Neutrophil (primary cell): ENCODE measurements around the gene TSPYL4.

Experiments used
- H3K27ac ChIP-seq: fragments of 200-600 bp; sonication (generic); 2 replicates; pipeline ENCODE4 v1.5.1; 2016; ENCODE audit warnings: mild to moderate bottlenecking, moderate library complexity
- H3K27me3 ChIP-seq: fragments of 200-600 bp; sonication (generic); 2 replicates; pipeline ENCODE4 v1.6.0; 2016; ENCODE audit warnings: mild to moderate bottlenecking
- H3K36me3 ChIP-seq: fragments of 200-600 bp; sonication (generic); 2 replicates; pipeline ENCODE4 v1.5.1; 2017
- H3K4me1 ChIP-seq, 2 experiments: fragments of 200-600 bp in 1 of 2; sonication (generic) in 1 of 2; 1 replicate in 1 of 2; 2 replicates in 1 of 2; pipeline versions ENCODE4 v1.5.1 to v1.6.1; 2013 to 2016; ENCODE audit warnings: low read depth in 1 of 2, low read length in 1 of 2, mild to moderate bottlenecking in 1 of 2, moderate library complexity in 1 of 2; ENCODE audit not compliant: control insufficient read depth in 1 of 2, insufficient read depth in 1 of 2
- H3K4me3 ChIP-seq, 2 experiments: fragments of 200-600 bp in 1 of 2; sonication (generic) in 1 of 2; 1 replicate in 1 of 2; 2 replicates in 1 of 2; pipeline ENCODE4 v1.5.1; 2013 to 2016; ENCODE audit warnings: low read depth in 1 of 2, low read length in 1 of 2, mild to moderate bottlenecking in 1 of 2, moderate library complexity in 1 of 2
- H3K9me3 ChIP-seq: fragments of 200-600 bp; sonication (generic); 2 replicates; pipeline ENCODE4 v1.5.1; 2016
- TF ChIP-seq, protein P1 (sequence below): fragments of 200-600 bp; sonication (generic); IDR thresholded peaks from 2 replicates; pipeline ENCODE4 v1.5.1; 2016; ENCODE audit warnings: antibody characterized with exemption

The TSPYL4 gene

GRCh38 chr6:116292553-116292952, 38.7 kb upstream of the TSPYL4 start:
- TF ChIP-seq, protein P1, sequence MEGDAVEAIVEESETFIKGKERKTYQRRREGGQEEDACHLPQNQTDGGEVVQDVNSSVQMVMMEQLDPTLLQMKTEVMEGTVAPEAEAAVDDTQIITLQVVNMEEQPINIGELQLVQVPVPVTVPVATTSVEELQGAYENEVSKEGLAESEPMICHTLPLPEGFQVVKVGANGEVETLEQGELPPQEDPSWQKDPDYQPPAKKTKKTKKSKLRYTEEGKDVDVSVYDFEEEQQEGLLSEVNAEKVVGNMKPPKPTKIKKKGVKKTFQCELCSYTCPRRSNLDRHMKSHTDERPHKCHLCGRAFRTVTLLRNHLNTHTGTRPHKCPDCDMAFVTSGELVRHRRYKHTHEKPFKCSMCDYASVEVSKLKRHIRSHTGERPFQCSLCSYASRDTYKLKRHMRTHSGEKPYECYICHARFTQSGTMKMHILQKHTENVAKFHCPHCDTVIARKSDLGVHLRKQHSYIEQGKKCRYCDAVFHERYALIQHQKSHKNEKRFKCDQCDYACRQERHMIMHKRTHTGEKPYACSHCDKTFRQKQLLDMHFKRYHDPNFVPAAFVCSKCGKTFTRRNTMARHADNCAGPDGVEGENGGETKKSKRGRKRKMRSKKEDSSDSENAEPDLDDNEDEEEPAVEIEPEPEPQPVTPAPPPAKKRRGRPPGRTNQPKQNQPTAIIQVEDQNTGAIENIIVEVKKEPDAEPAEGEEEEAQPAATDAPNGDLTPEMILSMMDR = no peak
- Histone ChIP-seq H3K4me1 (no peaks in the 10 kb centered on the region), H3K27ac (no peak overlapping the region), H3K9me3 (no peaks in the 10 kb centered on the region), H3K27me3 (no peaks in the 10 kb centered on the region), H3K4me3 (no peak overlapping the region), H3K36me3 (no peaks in the 10 kb centered on the region)

DNA sequence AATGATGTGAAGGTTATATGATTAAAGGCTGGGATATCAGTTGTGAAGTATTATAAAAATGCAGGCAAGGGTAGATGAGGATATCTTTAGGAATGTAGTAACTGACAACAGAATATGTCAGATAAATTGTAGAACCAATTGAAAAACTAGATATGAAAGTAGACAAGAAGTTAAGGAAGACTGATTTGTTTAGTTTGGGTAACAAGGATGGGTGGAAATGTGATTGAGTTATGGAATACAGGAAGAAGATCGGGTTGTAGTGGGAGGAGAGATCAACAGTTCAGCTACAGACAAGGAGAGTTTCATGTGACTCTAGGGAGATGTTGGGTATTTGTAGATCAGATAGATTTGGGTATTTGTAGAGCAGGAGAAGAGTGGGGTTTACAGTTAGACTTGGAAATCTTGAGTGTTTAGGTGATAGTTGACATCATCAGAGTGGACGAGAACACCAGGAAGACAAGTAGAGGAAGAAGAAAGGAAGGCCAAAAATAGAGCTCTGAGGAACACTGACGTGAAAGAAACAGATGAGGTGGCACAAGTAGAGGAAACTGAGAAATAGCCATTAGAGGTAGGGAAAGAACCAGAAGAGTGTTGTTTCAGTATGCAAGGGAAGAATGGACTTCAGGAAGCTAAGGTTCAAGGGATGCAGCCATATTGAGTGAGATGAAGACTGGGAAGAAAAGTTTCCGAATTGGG, 38.0 kb upstream of the TSPYL4 start:
- TF ChIP-seq, protein P1 = no peak
- Histone ChIP-seq H3K27ac (no peak overlapping the region), H3K4me1 (peaks cover under 1 to 3% of the 10 kb centered on the region in 2 experiments), H3K36me3 (no peaks in the 10 kb centered on the region), H3K9me3 (no peaks in the 10 kb centered on the region), H3K4me3 (no peak overlapping the region), H3K27me3 (no peaks in the 10 kb centered on the region)

- Histone ChIP-seq H3K27me3 (no peaks in the 10 kb centered on the region), H3K27ac (no peak overlapping the region), H3K9me3 (no peaks in the 10 kb centered on the region), H3K4me3 (no peak overlapping the region), H3K4me1 (peaks cover 3 to 8% of the 10 kb centered on the region in 2 experiments), H3K36me3 (no peaks in the 10 kb centered on the region)
- TF ChIP-seq, protein P1 = no peak
These were observed 36.9 kb upstream of the TSPYL4 start for GRCh38 chr6:116290799-116291198.

DNA sequence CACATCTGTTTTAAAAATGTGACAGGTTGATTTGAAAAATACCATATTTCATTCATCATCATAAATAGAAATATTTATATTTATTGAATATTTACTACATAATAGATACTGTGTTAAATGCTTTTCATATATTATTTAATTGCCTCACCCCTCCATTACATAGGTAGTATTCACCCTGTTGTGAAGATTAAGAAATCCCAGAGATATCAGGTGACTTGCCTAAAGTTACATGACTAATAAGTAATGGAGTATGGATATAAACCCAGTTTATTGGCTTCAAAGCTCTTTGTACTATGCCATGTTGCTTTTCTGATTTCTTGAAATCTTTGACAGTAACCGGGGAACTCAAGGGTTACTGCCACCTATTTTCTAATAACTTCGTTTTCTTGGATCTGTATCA, 36.0 kb upstream of the TSPYL4 start:
- TF ChIP-seq, protein P1 = no peak
- H3K27ac ChIP-seq = no peak overlapping the region
- no peak overlapping the region for H3K4me3 ChIP-seq
- no peaks in the 10 kb centered on the region for H3K36me3 ChIP-seq
- no peaks in the 10 kb centered on the region for H3K27me3 ChIP-seq
- H3K4me1 ChIP-seq = peaks cover 3 to 8% of the 10 kb centered on the region in 2 experiments
- no peaks in the 10 kb centered on the region for H3K9me3 ChIP-seq

- no peaks in the 10 kb centered on the region for H3K36me3 ChIP-seq
- TF ChIP-seq, protein P1 = peak; percentile 91
- peaks cover 3 to 8% of the 10 kb centered on the region in 2 experiments for H3K4me1 ChIP-seq
- H3K9me3 ChIP-seq = no peaks in the 10 kb centered on the region
- H3K27me3 ChIP-seq = no peaks in the 10 kb centered on the region
- H3K4me3 ChIP-seq = no peak overlapping the region
- H3K27ac ChIP-seq = no peak overlapping the region
These were observed 33.9 kb upstream of the TSPYL4 start for GRCh38 chr6:116287689-116288282.
